ENCODE results near the gene UQCC2.

UQCC2 gene

DNA sequence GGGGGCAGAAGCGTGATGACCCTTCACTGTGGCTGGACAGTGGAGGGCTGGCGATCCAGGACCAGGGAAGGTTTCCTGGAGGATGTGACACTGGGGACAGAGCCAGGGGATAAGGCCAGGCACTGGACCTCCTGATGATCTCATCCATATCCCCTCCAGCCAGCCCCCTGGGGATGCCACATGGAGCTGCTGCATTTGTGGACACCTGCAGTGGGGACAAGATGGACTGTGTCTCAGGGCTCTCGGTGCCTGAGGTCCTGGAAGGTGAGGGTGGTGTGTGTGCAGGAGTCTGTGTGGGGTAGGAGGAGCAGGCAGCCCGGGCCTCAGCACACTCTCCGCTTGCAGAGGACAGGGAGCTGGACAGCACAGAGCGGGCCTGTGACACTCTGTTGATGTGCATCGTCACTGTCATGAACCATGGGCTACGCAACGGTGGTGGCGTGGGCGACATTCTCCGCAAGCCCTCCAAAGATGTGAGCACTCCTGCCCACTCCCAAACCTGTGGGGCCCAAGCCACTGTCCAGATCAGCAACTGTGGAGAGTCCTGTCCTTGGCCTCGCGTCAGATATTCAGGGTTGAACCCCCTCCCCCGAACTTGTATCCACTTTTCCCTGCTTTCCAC, 19.9 kb downstream of the UQCC2 start:
- no peak for DNase-seq (ENCODE audit: low read depth in 2 of 2)

DNA sequence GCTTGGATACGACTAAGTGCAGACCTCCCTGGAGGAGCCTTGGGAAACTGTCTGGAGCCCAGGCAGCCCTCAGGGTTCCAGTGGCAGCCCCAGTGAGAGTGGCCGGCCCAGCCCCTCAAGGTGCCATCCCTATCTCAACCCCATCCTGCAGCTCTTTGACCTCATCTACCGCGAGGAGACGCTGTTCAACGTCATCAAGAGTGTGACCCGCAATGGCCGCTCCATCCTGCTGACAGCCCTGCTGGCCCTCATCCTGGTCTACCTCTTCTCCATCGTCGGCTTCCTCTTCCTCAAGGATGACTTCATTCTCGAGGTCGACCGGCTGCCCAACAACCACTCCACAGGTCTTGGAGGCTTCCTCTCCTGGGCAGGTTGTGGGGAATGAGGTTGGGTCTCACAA, 20.7 kb downstream of the UQCC2 start:
- DNase-seq (ENCODE audit: low read depth in 2 of 2), result no peak

DNA sequence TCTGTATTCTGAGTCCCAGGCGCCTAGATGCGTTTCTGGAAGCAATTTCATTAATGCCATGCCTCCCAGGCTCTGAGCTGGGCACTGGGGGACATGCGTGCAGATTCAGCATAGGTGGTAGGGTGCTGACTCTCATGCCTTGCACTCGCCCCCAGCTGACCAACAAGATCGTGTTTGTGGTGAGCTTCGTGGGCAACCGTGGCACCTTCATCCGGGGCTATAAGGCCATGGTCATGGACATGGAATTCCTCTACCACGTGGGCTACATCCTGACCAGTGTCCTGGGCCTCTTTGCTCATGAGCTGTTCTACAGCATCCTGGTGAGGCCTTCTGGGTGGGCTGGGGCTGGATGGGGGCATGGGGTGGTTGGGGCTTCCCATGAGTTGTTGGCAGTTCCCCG, 21.6 kb downstream of the UQCC2 start:
- DNase-seq (ENCODE audit: low read depth in 2 of 2), result no peak

DNA sequence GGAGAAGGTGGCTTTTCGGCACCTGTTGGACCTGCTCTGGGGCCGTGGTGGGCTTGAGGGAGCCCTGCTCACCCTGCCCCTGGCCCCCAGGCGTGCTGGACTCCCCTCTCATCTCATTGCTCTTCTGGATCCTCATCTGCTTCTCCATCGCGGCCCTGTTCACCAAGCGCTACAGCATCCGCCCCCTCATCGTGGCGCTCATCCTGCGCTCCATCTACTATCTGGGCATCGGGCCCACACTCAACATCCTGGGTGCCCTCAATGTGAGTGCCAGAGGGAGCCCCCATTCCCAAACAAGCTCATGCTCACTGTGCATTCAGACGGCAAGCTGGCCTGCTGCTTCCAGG, 22.4 kb downstream of the UQCC2 start:
- DNase-seq (ENCODE audit: low read depth in 2 of 2), result no peak

DNA sequence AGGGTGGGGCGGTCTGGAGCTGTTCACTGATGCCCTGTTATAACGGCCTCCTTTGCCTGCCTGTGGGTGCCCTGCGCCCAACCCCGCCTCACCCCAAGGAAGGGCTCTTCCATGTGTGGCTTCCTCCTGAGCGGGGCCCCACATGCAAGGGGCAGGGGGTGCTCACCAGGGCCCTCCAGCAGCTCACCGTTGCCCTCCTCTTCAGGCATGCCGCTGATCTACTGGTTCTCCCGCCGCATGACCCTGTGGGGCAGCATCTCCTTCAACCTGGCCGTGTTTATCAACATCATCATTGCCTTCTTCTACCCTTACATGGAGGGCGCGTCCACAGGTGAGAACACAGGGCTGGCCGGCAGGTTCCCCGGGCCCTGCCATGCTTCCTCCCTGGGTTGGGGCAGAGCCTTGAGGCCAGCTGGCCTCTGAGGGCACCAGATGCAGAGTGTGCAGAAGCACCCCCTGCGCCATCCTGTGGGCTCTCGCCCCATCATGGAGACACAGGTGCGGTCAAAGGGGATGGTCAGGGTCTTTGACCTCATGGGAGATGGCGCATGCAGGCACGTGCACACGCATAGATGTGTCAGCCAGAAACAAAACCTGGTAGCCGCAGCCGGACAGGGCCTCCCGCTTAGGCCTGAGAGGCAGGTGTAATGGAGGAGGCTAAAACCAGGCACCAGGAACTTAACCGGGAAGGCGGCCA, 22.9 kb downstream of the UQCC2 start:
- no peak for DNase-seq (ENCODE audit: low read depth in 2 of 2)

DNA sequence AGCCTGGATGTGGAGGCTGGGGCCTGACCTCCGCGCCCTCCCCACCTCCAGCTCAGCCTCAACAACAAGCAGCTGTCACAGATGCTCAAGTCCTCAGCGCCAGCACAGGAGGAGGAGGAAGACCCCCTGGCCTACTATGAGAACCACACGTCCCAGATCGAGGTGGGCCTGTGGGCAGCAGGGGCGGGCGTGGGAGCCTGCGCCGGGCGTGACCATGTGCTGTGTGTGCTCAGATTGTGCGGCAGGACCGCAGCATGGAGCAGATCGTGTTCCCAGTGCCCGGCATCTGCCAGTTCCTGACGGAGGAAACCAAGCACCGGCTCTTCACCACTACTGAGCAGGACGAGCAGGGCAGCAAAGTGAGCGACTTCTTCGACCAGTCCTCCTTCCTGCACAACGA, 23.5 kb downstream of the UQCC2 start:
- DNase-seq (ENCODE audit: low read depth in 2 of 2), result no peak

DNA sequence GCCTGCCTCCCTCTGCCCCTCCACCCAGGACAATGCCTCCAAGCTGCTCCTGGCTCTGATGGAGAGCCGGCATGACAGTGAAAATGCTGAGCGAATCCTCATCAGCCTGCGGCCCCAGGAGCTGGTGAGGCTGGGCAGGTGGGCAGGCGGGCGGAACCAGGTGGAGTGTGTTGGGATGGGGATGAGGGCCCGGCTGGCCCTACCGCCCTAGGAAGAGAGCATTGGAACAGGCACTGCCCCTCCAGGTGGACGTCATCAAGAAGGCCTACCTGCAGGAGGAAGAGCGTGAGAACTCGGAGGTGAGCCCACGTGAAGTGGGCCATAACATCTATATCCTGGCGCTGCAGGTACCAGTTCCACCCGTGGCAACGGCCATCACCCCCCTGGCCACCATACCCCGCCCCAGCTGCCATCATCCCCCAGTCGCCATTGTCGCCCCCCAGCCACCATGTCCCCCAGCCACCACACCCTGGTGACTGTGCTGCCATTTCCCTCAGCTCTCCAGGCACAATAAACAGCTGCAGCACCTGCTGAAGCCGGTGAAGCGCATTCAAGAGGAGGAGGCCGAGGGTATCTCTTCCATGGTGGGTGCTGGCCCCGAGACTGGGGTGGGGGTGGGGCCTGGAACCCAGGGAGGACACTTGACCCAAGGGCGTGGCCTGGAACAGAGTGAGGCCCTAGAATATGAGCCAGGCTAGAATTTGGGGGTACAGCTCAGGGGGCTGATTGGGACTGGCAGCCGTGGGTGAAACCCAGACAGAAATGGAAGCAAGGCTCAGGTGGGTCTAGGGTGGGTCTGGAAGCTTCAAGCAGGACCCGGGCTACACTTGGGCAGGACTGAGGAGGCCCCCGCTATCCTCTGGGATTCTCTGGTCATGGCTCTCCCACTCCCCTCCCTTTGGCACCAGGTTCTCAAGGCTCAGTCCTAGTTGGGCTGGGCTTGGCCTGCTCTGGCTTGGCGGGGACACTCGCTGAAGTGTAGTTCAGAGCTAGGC, 24.2 kb downstream of the UQCC2 start:
- no peak for DNase-seq (ENCODE audit: low read depth in 2 of 2)

DNA sequence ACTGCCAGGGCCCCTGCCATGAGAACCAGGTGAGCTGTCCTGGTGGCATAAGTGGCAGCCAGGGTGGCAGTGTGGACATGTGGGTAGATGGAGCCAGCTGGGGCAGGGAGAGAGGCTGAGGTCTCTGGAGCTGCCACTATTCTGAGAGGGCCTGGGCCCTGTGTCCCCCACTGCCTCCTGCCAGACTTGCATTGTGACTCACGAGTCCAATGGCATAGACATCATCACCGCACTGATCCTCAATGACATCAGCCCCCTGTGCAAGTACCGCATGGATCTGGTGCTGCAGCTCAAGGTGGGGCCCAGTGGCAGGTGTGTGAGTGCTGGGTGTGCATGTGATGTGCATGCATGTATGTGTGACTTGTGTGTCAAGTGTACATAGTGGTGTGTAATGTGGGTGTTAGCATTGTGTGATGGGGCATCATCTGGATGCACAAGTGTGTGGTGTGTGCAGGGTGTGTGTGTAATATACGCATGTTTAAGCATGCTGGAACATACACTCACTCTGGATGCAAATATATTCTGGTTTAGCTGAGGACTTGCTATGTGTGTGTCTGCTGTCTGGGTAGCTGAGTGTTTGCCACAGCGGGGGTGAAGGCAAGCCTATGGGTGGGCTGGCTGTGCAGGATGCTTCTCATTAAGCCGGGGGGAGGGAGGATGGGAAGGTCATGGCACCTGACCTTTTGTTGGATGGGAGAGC, 25.1 kb downstream of the UQCC2 start:
- DNase-seq (ENCODE audit: low read depth in 2 of 2), result no peak

DNA sequence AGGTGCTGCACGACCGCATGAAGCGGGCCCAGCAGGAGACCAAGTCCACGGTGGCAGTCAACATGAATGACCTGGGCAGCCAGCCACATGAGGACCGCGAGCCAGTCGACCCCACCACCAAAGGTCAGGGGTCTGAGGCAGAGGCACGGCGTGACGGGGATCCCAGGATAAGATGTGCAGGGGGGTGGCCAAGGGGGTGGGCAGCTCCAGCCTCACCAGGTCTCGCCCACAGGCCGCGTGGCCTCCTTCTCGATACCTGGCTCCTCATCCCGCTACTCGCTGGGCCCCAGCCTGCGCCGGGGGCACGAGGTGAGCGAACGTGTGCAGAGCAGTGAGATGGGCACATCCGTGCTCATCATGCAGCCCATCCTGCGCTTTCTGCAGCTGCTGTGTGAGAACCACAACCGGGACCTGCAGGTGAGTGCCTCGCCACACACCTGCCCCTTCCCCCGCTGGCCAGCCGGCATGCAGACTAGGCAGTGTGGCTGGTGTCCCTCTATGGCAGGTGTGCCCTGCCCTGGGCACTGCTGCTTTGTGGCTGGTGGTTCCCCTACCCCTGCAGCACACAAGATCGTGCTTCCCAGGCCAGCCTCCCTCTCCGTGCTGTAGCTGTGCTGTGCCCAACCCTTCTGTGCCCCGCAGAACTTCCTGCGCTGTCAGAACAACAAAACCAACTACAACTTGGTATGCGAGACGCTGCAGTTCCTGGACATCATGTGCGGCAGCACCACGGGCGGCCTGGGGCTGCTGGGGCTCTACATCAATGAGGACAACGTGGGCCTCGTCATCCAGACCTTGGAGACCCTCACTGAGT, 25.9 kb downstream of the UQCC2 start:
- no peak for DNase-seq (ENCODE audit: low read depth in 2 of 2)

DNA sequence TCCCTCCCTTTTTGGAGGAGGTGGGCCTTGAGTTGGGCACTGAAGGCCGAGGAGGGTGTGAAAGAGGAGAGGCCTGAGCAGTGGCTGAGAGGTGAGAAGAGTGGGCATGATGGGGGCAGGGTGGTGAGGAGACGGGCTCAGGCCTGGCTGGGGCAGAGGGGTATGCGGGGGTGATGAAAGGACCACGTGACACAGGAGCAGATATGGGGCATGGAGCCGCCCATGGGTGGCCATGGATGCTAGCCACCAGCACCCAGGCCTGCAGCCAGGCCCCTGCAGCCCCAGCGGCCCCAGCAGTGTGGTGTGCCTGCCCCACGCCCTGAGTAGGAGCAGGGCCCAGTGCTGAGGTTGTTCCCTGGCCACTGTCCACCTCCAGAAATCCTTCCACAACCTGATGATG, 26.5 kb downstream of the UQCC2 start:
- no peak for DNase-seq (ENCODE audit: low read depth in 2 of 2)

DNA sequence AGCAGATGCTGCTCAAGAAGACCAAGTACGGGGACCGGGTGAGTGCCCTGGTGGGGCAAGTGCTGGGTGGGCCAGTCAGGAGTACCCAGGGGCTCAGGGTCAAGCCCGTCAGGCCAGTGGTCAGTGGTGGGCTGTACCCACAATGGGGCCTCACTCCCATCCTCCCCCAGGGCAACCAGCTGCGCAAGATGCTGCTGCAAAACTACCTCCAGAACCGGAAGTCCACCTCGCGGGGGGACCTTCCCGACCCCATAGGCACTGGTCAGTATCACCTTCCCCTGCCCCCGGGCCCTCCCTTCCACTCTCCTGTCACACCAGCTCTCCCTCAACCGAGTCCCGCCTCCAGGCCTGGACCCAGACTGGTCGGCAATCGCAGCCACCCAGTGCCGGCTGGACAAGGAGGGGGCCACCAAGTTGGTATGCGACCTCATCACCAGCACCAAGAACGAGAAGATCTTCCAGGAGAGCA, 27.0 kb downstream of the UQCC2 start:
- DNase-seq (ENCODE audit: low read depth in 2 of 2), result no peak

DNA sequence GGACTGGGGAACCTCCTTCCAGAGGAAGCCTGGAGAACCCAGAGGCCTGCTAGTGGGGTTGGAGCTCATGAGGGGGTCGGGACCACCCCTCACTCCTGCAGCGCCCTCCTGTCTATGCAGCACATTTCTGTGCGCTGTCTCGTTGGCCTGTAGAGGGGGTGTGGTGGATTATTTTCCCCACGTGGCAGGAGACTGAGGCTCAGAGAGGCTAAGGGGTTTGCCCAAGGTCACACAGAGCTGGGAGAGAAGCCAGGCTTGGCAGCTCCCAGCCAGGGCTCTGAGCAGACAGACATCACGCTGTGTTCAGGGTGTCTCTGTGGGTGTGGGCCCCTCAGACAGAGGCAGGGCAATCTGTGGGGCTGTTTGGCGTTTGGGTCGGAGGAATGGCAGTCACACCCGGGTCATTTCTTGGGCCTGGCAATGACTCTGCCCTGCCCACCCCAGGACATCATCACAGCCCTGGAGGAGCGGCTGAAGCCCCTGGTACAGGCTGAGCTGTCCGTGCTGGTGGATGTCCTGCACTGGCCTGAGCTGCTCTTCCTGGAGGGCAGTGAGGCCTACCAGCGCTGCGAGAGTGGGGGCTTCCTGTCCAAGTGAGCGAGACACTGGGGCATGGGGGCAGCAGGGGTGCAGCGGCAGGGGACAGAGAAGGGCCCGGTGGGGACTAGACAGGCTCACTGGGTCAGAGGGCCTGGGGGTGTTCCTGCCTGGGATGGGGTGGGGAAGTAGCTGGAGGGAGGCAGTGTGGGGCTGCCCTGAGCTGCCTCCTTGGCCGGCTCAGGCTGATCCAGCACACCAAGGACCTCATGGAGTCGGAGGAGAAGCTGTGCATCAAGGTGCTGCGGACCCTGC, 27.7 kb downstream of the UQCC2 start:
- DNase-seq (ENCODE audit: low read depth in 2 of 2), result no peak

DNA sequence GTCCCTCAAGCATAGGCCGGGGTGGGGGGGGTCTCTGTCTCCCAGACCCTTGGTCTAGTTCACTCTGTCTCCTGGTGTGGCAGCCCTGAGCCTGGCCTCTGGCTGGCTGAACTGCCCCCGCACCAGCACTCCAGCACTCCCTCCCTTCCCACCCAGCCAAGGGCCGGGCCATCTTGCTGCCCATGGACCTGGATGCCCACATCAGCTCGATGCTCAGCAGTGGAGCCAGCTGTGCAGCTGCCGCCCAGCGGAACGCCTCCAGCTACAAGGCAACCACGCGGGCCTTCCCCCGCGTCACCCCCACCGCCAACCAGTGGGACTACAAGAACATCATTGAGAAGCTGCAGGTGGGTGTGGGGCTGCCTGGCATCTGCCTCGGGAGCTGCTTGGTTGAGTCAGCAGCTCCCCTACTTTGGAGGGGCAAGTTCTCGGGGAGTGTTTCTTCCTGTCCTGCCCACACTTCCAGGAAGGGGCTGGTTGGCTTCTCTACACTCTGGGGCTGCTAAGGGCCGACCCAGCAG, 28.4 kb downstream of the UQCC2 start:
- DNase-seq (ENCODE audit: low read depth in 2 of 2), result peak; percentile 25 to 42

DNA sequence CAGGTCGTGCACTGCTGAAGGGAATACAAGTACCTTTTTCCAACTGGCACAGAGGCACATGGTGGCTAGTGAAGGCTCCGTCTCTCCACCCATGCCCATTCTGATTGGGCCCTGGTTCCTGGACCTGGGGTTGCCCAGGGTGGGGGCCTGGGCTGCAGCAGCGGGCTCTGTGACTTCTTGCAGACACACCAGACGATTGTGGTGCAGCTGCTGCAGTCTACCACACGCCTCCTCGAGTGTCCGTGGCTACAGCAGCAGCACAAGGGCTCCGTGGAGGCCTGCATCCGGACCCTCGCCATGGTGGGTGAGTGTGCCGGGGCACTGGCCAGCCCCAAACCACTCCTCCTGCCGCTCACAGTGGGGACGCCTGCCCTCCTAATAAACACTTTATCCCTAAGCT, 29.2 kb downstream of the UQCC2 start:
- no peak for DNase-seq (ENCODE audit: low read depth in 2 of 2)

DNA sequence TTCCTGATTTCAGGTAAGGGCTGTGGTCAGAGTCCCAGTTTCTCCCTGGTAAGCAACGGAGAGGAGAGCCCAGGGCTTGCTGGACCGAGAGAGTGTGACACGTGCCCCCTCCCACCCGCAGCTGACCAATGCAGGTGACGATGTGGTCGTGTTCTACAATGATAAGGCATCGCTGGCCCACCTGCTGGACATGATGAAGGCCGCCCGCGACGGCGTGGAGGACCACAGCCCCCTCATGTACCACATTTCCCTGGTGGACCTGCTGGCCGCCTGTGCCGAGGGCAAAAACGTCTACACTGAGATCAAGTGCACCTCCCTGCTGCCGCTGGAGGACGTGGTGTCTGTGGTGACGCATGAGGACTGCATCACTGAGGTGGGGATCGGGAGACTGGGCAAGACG, 31.7 kb downstream of the UQCC2 start:
- no peak for DNase-seq (ENCODE audit: low read depth in 2 of 2)

DNA sequence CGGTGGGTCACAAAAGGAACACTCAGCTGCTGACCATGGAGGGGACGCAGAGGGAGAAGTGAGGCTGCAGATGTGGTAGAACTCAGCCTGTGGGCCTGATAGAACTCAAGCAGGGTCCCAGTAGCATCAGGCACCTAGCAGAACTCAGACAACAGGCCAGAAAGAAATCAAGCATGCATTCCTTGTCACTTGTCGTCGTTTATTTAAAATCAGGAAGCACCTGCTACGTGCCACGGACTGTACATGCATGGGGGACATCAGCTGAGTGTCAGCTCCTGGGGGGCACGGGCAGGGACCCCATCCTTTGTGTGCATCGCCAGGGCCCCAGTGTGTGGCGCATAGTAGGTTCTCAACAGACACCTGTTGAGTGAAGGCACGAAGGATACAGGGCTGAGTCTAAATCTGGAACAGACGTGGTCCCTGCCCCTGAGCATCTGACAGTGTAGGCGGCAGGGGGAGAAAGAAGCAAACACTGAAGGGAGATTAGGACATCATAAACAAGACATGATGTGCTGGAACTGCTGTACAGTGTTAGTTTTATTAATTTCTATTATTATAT, 32.5 kb downstream of the UQCC2 start:
- no peak for DNase-seq (ENCODE audit: low read depth in 2 of 2)

DNA sequence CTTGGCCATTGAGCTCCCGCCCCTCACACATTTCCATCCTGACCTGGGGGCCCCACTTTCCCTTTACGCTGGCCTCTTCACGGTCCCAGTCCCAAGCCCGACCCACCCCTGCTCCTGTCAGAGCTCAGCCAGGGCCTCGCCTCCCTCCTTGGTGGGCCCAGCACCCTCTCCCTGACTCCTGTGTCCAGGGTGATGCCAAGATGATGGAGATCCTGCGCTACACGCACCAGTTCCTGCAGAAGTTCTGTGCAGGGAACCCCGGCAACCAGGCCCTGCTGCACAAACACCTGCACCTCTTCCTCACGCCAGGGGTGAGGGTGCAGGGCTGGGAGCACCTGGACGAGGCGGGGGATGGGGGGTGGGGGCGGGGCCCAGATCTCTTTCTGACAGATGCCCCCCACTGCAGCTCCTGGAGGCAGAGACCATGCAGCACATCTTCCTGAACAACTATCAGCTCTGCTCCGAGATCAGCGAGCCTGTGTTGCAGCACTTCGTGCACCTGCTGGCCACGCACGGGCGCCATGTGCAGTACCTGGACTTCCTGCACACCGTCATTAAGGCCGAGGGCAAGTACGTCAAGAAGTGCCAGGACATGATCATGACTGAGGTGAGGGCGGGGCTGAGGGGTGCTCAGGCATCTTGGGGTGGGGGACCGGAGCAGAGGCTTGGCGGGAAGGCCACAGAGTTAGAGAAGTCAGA, 33.1 kb downstream of the UQCC2 start:
- no peak for DNase-seq (ENCODE audit: low read depth in 2 of 2)

DNA sequence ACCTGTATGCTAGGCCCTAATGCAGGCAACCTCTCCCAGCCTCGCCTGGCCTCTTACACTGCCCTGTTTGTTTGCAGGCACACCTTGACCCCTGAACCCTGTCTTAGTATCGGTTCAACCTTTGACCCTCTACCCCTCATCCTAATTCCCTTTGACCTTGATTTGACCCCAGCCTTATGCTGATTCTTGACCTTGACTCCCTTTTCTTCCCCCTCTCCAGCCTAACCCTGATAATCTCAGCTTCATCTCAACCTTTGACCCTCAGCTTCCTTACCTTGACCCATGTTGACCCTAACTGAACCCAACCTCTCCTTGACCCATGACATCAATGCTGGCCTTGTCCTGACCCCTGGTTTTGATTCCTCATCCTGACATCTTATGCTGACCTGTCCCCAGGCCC, 33.8 kb downstream of the UQCC2 start:
- DNase-seq (ENCODE audit: low read depth in 2 of 2), result no peak

DNA sequence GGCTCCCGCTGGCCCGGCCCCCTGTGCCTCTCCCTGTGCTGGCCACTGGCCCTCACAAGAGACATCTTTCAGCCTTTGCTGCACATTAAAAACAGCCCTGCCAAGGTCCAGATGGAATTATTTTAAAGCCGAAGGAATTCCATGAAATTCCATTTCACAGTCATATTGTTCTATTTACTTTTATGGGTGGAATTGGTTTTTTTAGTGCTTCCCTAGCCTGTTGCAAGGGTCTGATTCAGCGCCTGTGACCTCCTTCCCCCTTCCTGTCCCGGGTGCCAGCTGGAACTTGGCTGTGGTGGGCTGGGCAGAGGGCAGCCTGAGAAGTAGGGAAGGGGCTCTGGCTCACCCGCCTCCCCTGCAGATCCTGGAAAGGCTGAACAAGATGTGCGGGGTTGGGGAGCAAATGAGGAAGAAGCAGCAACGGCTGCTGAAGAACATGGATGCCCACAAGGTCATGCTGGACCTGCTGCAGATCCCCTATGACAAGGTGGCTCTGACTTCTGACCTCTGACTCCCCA, 34.3 kb downstream of the UQCC2 start:
- no peak for DNase-seq (ENCODE audit: low read depth in 2 of 2)
